GM12875 (cell line): ENCODE measurements around the gene RSRC2.

Source experiments
- H3K4me3 ChIP-seq: one replicate; pipeline ENCODE4 v1.5.1; 2011; ENCODE audit warnings: low read depth, low read length, control low read depth
- TF ChIP-seq, protein P1 (sequence below): IDR thresholded peaks from 2 replicates; pipeline ENCODE4 v1.5.1; 2011; ENCODE audit warnings: low read depth, mild to moderate bottlenecking, control low read depth, inconsistent platforms, low read length, moderate library complexity, borderline replicate concordance; ENCODE audit not compliant: insufficient read depth

Gene RSRC2

DNA sequence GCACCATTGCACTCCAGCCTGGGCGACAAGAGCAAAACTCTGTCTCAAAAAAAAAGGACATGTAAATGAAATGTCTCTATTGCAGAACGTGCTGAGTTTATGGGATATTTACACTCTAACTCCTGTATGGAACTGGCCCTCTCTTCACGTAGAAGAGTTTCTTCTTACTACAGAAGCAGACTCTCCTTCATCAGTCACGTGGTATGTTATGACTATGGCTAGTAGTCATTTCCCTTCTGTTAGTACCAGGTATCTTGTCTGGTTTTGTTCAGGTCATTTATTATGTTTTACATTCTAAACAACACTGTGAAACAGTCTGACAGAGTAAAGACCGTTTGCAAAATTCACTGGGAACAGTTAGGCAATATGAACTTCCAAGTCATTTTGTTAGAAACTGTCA is 20.6 kb upstream of the RSRC2 start:
- H3K4me3 ChIP-seq: no peak overlapping the region
- TF ChIP-seq, protein P1, sequence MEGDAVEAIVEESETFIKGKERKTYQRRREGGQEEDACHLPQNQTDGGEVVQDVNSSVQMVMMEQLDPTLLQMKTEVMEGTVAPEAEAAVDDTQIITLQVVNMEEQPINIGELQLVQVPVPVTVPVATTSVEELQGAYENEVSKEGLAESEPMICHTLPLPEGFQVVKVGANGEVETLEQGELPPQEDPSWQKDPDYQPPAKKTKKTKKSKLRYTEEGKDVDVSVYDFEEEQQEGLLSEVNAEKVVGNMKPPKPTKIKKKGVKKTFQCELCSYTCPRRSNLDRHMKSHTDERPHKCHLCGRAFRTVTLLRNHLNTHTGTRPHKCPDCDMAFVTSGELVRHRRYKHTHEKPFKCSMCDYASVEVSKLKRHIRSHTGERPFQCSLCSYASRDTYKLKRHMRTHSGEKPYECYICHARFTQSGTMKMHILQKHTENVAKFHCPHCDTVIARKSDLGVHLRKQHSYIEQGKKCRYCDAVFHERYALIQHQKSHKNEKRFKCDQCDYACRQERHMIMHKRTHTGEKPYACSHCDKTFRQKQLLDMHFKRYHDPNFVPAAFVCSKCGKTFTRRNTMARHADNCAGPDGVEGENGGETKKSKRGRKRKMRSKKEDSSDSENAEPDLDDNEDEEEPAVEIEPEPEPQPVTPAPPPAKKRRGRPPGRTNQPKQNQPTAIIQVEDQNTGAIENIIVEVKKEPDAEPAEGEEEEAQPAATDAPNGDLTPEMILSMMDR: no peak

DNA sequence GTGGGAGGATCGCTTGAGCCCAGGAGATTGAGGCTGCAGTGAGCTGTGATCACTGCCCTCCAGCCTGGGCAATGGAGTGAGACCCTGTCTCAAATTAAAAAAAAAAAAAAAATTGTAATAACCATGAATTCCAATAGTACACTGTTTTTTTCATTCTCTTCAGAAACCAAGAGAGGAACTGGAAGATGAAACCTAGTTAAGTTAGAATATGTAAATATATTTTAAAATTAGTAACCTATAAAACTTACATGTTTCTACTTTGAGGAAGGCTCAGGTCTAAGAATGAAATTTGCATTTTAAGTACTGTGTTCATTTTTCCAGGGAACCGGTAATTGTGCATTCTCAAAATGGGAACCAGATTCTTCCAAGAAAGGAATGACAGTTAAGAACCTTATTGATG is 19.1 kb upstream of the RSRC2 start:
- no peak overlapping the region for H3K4me3 ChIP-seq
- TF ChIP-seq, protein P1: no peak

DNA sequence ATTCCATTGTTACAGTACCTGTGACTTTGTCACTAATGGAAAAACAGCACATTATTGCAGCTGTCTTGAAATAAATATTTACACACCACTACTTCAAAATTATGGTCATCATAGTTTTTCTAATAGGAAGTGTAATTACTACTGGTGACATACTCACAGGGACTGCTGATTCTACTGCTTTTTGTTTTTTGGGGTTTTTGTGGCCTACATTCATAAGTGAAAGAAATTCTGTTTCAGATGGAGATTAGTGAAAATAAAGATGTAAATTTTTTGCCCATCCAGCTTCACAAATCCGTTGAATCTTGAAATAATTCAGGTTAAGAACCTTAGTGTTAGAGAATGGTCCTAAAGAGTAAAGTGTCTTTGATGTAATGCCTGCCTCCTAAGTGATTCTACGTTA is 17.8 kb upstream of the RSRC2 start:
- no peak overlapping the region for H3K4me3 ChIP-seq
- TF ChIP-seq, protein P1: no peak

DNA sequence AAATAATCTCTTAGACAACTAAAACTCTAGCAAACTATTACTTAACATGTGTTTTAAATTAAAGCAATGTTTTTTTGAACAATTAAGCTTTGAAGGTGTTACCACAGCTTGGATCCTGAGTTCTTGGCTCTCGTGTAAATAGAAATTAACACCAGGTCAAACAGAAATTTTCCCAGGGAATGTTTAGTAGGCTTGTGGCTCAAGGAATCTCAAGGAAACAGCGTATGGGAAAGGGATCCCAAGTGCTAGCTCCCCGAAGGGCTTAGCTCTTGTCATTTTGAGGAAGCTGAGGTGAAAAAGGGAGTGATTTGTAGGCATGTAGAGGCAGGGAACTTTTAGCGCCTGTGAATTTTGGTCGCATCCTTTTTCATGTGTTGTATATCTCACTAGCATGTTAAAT is 11.8 kb upstream of the RSRC2 start:
- TF ChIP-seq, protein P1: no peak
- no peak overlapping the region for H3K4me3 ChIP-seq

DNA sequence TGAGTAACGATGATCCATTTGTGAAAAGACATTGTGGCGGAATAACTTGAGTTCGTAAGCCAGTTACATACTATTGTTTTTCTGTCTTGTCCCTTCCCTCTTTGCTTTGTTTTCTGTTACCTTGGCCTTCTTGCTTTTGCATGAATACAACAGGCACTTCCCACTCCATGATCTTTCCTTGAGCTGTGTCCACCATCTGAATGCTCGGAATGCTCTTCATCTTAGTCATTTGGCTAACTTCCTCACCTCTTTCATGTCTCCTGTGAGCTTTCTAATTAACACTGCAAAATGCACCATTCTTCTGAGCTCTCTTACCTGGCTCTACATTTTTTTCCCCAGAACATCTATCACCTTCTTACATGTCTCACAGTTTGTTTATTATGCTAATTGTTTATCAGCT is 10.3 kb upstream of the RSRC2 start:
- TF ChIP-seq, protein P1: no peak
- H3K4me3 ChIP-seq: no peak overlapping the region

DNA sequence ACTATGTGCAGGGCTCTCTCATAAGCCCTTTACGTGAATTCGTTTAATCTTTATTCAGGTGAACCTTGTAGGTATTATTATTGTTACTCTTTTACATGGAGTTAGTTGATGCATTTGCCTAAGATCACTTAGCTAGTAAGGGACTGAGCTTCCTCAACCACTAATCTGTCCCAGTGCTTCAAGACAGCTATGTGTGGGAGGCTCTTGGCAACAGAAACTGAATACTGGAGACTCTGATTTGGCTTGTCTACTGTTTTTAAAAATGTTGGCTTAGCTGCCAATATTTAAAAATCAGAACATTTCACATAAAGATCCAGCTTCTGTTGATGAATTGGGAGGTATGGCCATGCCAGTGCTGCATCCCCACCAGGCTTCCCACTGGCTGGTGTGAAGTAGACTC is 7.1 kb upstream of the RSRC2 start:
- H3K4me3 ChIP-seq: no peak overlapping the region
- TF ChIP-seq, protein P1: no peak

DNA sequence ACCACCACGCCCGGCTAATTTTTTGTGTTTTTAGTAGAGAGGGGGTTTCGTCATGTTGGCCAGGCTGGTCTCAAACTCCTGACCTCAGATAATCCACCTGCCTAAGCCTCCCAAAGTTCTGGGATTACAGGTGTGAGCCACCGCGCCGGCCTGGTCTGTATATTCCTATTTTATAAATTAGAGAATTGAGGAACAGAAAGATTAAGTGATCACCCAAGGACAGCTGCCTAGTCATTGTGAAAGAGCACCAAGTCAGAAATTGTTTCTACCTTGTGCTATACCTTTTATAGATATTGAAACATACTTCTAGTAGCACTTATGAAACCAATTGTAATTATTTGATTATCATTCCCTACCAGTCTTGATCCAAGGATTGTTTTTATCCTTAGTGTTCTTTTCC is 2.3 kb upstream of the RSRC2 start:
- TF ChIP-seq, protein P1: no peak
- no peak overlapping the region for H3K4me3 ChIP-seq
